ENCODE data around the gene GNAQ.
A peak's percentile ranks its signal among the peaks of the same experiment; 100 is the strongest.
"Not testable (repeated sequence)": the region's sequence is repeated elsewhere in the genome, so short reads cannot be mapped to it uniquely, and the experiment has no call there.

GNAQ gene

DNA sequence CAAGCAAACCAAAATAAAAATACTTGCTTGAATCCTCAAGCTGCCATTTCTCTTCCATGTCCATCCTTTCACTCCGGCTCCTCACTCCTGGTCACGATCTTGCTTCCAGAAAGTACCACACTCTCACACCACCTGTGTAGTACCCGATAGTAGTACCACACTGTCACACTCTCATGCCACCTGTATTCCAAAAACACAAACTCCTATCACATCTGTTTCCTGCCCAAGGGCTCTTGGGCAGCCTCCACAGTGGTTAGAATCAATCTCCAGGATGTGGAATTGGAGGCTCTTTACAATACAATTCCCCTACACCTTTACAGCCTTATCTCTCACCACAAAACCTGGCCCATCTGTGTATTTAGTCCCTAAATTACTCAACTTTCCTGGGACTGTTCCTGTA lies 130.6 kb downstream of the GNAQ start:
- no peak for DNase-seq

DNA sequence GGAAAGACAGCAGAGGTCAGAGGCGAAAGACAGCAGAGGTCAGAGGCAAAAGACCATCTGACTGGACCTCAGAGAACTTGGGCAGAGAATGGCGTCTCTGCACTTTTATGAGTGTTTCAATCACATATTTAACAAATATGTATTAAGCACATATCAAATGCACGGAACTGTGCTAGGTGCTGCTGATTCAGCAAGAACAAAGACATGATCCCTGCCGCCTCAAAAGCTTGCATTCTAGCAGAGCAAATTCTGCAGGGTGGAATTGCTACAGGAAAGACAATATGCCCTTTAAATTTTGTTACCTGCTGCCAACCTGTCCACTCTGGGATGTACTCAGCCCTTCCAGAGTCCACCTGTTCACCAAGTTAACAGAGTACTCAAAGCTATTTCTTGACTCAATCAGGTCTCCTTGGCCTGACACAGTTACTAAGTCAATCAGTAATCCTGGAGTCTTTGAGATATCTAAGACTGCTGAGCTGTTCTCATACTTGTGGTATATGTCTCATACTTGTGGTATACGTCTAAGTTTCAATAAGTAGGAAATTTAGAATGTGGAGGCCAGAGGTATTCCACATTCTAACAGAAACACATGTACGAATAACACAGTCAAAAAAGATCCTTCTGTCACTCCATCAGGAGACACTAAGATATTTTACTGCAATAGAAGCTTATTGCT lies 131.8 kb downstream of the GNAQ start:
- peak; percentile 88 for DNase-seq

DNA sequence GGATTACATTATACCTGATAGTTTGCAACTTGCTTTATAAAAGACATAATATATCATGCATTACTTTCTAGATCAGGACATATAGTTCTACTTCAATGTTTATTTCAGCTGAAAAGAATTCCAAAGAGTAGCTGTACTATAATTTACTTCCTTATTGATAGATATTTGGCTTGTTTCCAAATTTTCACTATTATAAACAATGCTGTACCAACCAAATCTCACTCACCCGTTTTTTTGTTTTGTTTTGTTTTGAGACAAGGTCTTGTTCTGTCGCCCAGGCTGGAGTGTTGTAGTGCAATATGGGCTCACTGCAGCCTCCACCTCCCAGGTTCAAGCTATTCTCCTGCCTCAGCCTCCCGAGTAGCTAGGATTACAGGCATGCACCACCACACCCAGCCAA lies 132.7 kb downstream of the GNAQ start:
- DNase-seq = no peak

DNA sequence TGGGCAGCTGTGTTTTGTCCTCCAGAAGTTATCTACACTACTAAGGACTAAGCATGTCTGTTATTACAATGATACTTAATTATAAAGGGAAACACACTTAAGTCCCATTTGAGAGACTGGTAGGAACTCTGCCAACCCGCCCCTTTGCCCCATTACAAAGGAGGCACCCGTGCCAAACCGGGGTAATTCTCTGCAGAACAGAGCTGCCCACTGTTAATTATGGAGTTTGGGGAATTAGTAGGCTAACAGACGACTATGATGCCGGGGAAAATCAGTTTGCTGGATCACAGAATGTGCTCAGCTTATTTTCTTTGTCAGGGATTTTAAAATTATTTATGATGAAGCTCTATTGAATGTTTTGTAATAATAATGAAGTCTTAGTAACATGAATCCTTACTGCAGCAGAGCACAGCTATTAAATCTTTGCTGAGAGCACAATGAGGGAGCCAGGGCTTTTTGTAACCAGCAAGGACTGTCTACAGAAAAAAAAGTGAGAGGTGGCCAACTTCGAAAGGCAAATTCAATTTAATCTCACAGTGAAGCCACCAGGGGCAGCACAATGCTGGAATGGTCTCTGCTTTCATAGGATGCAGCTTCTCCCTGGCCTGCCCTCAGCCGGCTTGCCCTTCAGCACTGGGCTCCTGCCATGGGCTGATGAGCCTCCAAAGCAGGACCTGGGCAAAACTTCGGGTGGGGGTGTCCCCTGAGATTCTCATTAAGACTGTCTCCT lies 134.5 kb downstream of the GNAQ start:
- DNase-seq = no peak

DNA sequence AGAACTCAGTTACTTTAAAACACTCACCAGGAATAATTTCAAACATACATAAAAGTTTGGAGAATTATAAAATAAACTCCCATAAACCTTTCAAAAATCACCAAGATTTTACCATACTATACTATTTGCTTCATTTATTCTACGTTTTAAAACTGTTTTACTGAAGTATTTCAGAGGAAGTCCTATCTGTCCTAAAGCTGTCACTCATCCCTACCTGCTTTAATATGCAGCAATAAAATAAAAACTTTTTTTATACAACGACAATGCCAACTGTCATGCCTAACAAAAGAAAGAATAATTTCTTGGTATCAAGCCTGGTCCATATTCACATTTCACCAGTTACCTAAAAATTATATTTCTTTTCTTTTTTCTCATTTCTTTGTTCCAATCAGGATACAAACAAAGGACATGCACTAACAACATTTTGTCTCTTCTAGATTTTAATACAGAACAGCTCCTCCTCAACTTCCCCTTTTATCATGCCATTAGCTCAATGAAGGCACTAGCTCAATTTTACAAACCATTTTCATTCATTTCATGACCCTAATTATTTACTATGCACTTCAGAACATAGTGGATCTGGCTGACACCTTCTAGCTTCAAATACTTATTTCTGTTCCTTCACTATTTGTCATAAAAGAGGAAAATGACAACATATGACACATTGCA lies 135.2 kb downstream of the GNAQ start:
- DNase-seq = no peak

DNA sequence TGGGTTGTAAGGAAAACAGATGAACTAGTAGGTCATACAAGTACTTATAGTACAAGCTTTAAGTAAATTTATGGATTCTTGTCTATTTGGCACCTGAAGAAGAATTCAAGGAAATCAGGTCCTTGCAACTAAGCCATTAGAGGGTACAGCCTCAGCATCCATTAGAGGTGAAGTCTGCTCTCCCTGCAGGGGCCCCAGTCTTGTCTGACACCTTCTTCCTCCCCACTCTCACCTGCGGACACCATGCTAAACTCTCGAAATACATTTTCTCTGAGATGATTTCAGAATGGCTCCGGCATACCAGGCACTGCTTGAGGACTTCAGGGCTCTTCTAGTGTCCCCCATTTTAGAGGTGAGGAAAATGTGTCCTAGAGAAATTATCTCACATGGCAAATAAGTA lies 137.9 kb downstream of the GNAQ start:
- DNase-seq = no peak

DNA sequence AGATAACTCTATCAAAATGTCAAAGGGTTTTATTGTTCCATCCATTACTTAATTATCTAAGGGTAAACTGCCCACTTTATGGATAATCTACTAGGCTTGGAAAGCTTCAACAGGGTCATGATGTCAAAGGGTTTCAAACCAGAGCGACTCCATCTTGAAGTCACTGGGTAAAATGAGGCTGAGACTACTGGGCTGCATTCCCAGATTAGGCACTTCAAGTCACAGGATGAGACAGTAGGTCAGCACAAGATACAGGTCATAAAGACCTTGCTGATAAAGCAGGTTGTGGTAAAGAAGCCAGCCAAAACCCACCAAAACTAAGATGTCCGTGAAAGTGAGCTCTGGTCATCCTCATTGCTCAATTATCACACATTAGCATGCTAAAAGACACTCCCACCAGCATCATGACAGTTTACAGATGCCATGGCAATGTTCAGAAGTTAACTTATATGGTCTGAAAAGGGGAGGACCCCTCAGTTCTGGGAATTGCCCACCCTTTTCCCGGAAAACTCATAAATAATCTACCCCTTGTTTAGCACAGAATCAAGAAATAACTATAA lies 138.6 kb downstream of the GNAQ start:
- DNase-seq = no peak

DNA sequence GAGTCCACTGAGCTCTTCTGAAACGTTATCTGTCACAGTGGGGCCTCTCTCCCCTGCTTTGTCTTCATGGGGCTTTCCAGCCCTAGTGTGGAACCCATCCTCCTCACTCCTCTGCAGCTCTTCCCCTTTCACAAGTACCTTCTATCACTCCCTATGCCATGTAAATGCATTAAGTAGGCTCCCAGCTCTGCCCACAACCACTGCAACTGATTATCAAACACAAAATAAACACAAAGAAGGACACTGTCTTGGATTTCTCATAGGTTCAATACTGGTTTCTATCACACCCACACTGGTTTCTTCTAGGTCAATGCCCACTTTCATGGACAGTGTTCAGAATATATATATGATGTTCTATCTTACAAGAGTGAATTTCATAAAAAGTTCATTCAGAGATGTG lies 139.4 kb downstream of the GNAQ start:
- DNase-seq = no peak

DNA sequence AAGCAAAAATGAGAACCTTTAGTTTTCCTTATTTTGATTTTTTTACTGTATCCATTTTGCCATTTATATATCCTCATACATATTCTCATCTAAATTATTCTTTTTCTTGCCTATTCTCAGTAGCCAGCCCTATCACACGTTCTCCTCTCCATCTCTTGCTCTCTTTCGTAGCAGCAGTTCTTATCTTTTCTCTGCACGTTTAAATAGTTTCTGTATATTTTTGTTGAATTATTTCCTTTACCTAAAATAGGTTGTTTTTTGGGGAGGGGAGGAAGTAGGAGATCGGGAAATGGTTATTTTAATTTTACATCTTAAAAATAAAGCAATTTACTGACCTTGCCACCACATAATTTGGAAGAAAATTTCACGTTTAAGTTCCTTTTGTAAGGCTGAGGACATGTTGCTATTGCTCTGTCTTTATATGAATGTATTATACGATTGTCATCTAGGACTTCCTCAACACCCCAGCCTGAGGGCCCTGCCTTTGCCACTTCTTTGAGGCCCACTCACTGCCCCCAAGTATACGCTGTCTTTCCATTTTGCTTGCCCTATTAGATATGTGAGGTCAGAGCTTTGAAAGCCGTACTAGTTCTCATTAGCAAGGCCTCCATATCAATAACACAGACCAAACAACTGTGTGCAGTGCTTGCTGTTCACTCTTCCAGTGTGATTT lies 140.3 kb downstream of the GNAQ start:
- DNase-seq = no peak

DNA sequence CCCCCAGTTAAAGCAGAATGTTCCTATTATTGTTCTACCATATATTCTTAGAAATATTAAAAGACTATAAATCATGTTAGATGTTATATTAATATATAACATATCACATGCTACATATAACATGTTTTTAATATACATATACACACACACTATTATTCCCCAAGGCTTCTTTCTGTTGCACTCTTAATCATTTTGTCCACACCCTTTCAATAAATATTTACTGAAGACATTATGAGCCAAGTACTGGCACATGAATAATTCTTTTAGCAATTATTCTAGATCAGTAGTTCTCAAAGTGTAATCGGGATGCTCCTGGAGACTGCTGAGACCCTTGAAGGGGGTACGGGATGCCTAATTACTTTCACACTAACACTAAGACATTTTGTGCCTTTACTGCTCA lies 143.9 kb downstream of the GNAQ start:
- no peak for DNase-seq

DNA sequence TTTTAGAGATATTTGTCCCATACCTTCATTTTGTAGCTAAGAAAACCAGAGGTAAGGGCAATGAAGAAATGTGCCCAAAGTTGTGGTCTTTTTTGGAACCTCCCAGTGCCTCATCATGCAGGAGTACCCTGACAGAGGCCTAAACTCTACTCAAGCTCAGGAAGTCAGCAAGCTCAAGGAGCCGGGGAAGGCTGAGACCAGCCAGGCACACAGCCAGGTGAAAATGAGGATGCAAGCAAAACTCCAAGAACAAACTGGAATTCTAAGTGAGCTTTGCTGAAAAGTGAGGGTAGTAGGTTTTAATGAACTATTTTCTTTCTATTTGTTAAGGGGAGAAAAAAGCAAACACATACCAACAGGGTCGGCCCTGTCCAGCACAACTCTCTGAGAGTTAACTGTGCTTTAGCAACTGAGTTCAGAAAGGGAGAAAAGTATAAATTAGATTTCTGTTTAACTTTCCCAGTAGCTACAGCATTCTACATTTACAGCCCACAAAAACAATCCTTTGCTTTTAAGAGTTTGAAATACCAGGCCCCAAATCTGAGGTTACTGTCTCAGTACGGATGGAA lies 146.4 kb downstream of the GNAQ start:
- DNase-seq = no peak

DNA sequence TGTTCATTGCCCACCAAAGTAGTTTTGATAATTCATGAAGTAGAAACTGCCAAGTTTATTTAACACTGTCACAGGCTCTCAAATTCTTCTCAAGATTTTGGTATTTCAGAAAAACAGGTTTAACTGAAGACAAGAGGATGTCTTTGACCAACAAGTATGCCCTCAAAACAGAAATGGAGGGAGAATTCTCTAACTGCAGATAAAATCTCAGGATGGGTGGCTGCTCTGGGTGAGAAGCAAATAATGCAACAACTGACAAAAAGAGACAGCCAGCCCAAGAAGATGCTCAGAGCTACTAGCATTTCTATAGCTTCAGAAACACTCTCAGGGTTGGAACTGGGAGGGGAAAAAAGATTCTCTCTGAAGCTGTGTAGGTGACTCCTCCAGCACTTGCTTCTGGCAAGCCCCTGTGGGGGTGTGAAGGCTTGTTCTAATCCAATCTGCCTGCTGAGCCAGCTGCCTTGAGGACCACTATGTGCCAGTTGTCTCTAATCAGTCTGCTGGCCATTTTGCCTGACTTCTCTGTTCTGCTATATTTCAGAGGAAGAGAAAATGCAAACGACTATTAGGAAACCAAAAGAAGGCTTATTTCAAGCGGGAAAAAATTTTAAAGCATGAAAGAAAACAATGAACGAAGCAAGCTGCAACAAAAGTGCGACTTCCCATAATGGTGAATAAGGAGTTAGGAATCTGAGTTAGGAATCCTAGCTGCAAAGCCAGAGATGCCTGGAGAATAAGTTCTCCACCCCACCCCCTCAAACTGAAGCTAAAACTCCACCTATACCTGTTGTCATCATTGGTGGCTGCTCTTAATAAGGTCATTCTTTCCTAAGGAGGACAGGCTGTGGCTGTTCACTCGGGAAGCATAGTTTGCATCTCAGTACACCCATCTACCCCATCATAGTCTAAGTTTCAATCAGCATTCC lies 147.5 kb downstream of the GNAQ start:
- peak; percentile 63 for DNase-seq

DNA sequence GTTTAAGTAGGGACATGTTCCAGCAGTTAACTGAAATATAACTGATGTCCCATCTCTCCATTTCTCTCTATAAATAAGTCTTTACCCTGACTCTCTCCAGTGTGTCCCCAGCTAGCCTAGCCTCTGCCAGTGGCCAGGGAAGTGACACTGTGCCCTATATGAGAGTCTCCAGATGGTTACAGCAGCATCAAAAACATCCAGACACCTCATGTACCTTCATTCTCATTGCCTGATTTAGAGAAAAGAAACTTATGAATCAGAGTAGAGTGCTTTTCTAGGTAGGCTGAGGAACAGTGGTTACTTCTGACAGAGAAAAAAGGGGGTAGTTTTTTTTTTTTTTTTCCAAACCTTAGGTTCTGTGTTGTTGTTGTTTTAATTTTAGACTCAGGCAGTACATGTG lies 148.5 kb downstream of the GNAQ start:
- DNase-seq = no peak

DNA sequence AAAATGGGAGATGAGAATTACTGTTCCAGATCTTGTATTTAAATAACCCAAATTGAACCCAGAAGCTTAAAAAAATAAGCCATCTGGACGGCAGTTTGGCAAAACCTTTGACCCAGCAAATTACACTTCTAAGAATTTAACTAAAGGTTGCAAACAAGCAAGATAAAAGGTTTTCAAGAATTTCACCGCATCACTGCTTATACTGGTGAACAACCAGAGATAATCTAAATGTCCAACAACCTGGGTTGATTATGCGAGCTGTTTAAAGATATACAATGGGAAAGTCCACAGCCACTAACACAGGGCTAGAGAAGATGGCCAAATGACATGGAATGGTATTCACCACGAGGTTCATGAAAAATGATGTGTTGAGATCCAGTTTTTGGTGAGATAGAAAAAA lies 149.3 kb downstream of the GNAQ start:
- DNase-seq = no peak

DNA sequence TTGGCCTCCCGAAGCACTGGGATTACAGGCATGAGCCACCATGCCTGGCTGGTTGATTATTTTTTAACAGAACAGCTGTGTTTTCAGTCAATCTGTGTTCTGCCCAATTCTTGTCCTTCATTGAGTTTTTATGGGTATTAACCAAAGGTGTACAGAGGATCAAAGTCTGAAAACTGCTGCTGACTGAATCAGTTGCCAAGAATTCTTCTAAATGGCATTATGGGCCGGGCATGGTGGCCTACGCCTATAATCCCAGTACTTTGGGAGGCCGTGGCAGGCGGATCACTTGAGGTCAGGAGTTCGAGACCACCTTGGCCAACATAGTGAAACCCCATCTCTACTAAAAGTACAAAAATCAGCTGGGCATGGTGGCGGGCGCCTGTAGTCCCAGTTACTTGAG lies 150.0 kb downstream of the GNAQ start:
- DNase-seq = not testable (repeated sequence)

DNA sequence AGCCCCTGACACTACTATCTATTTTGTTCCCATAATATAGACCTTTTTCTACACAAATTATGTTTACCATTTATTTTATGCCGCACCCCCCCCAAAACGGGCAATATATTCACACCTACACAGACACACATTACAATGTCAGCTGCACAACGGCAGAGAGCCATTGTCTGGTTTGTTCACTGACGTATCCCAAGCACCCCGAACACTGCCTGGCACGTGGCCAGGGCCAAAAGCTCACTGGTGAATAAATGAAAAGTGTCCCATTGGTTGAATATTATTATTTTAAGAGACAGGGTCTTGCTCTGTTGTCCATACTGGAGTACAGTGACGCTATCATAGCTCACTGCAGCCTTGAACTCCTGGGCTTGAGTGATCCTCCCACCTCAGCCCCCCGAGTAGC lies 150.5 kb downstream of the GNAQ start:
- DNase-seq = no peak

DNA sequence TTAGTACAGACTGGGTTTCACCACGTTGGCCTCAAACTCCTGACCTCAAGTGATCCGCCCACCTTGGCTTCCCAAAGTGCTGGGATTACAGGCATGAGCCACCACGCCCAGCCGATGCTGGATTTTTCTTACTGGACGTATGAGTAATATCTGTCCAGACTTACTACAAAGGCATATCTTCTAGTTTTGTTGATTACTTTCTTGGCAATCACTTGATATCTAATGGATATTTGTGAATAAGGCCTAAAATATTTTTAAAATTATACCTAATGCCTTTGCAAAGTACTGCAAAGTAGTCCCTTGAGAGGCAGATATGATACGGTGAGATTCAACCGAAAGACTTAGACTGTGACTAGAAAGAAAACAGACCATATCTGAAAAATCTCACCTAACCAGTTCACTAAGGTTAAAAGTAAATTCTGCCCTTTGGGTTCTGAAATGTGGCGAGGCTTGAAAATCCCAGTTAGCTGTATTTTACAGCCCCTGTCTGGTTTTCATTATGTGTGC lies 152.1 kb downstream of the GNAQ start:
- DNase-seq = peak; percentile 50

DNA sequence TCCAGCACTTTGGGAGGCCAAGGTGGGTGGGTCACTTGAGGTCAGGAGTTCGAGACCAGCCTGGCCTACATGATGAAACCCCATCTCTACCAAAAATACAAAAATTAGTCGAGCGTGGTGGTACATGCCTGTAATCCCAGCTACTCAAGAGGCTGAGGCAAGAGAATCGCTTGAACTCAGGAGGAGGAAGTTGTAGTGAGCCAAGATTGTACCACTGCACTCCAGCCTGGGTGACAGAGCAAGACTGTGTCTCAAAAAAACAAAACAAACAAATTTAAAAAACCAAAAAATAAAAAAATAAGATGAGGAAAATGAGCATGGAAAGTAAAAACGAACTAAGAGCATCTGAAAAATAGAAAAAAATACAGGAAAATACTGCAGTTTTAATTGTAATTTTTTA lies 152.8 kb downstream of the GNAQ start:
- DNase-seq = not testable (repeated sequence)

DNA sequence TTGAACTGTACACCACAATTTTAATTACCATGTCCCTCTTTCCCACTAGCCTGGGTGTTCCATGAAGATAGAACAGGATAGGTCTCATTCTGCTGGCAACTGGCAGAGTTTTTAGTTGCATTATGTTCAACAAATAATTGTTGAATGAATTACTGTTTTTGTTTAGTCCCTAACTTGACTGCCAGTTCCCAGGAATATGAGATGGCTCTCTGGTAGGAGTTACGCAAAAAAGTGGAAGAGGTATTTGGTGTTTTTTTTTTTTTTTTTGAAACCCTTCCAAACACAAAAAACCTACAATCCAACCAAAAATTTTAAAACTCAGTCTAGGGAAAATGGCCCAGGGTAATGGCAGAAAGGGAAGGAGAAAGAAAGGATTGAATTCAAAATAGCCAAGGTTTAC lies 153.6 kb downstream of the GNAQ start:
- no peak for DNase-seq

DNA sequence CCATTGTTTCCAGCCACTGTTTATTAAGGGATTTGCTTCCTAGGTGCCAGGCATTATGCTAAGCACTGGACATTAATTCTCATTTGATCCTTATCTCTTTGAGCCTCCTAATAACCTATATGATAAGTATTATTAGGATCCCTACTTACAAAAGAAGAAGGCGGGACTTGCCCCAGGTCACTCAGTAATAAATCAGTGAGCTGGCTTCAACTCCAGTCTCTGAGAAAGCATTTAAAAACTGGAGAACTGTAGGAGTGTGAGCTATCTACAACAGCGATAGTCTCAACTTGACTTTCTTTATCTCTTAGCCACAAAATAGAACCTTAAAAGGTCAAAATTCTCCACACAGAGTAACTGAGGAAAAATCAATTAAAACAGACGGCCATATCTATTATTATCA lies 155.0 kb downstream of the GNAQ start:
- no peak for DNase-seq

DNA sequence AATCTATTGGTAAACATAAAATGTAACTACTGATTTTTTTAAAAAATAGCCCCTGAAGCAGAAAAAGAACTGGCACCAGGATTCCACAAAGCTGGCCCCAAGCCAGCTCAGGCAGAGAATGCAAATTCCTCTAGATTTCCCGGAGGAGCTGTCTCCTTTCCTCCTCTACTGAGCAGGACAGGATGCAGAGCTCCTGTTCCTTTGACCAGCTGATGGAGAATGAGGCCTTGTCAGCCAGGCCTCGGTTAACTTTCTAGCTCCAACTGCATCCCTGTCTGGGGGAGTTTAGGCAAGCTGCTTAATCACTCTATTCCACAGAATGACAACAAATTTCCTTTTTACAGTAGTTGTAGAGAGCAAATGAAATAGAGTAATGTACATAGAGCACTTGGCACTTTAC lies 155.5 kb downstream of the GNAQ start:
- peak; percentile 44 for DNase-seq
